Measurements from ENCODE around the gene OGDHL.
"Not testable (repeated sequence)": the region's sequence is repeated elsewhere in the genome, so short reads cannot be mapped to it uniquely, and the experiment has no call there.

The OGDHL gene
- total RNA-seq = 0 to 0.26 (median 0.06) reads per million in 9 experiments

GRCh38 chr10:49761789-49762565 lies at the start of gene OGDHL:
TSS of gene OGDHL (minus strand) at chr10:49762323. CDS start at chr10:49758592, 3,731 bp downstream.
- Mint-ChIP-seq H3K36me3 (ENCODE audit: insufficient read depth) (no peaks in the 10 kb centered on the region), H3K9me3 (no peaks in the 10 kb centered on the region), H3K27ac (no peak within 1 kb of the TSS), H3K4me3 (peak within 1 kb of the TSS; percentile 54 to 57), H3K27me3 (peaks cover 52 to 72% of the 10 kb centered on the region in 2 donors), H3K4me1 (ENCODE audit: low read depth in 2 of 2) (peaks cover 6 to 8% of the 10 kb centered on the region in 2 donors)
- ATAC-seq (replicated peaks) = peak; percentile 41
- no peak for DNase-seq

GRCh38 chr10:49803988-49804387 lies 41.9 kb upstream of the OGDHL start:
- ATAC-seq (replicated peaks) = no peak
- Mint-ChIP-seq H3K4me3 (no peak overlapping the region), H3K27me3 (peaks cover 12 to 26% of the 10 kb centered on the region in 2 donors), H3K4me1 (ENCODE audit: low read depth in 2 of 2) (no peaks in the 10 kb centered on the region), H3K27ac (no peak overlapping the region), H3K9me3 (peaks cover 4 to 7% of the 10 kb centered on the region in 2 donors), H3K36me3 (ENCODE audit: insufficient read depth) (no peaks in the 10 kb centered on the region)
- DNase-seq = no peak

- no peak for ATAC-seq (replicated peaks)
- no peak overlapping the region for H3K27ac Mint-ChIP-seq
- H3K27me3 Mint-ChIP-seq = peaks cover 6 to 34% of the 10 kb centered on the region in 2 donors
- H3K36me3 Mint-ChIP-seq (ENCODE audit: insufficient read depth) = peaks cover 3% of the 10 kb centered on the region
- H3K9me3 Mint-ChIP-seq = no peaks in the 10 kb centered on the region
- DNase-seq = no peak
- H3K4me3 Mint-ChIP-seq = no peak overlapping the region
- no peaks in the 10 kb centered on the region for H3K4me1 Mint-ChIP-seq (ENCODE audit: low read depth in 2 of 2)
Measured at GRCh38 chr10:49798275-49798674, 36.2 kb upstream of the OGDHL start.

- Mint-ChIP-seq H3K27ac (no peak overlapping the region), H3K36me3 (ENCODE audit: insufficient read depth) (no peaks in the 10 kb centered on the region), H3K4me3 (no peak overlapping the region), H3K4me1 (ENCODE audit: low read depth in 2 of 2) (no peaks in the 10 kb centered on the region), H3K27me3 (peaks cover under 1 to 11% of the 10 kb centered on the region in 2 donors), H3K9me3 (no peaks in the 10 kb centered on the region)
- no peak for ATAC-seq (replicated peaks)
- DNase-seq = no peak
Measured at GRCh38 chr10:49791100-49791499, 29.0 kb upstream of the OGDHL start.

- Mint-ChIP-seq H3K4me3 (no peak overlapping the region), H3K27ac (no peak overlapping the region), H3K4me1 (ENCODE audit: low read depth in 2 of 2) (no peaks in the 10 kb centered on the region), H3K36me3 (ENCODE audit: insufficient read depth) (no peaks in the 10 kb centered on the region), H3K9me3 (peaks cover 0 to 1% of the 10 kb centered on the region in 2 donors), H3K27me3 (peaks cover 20 to 36% of the 10 kb centered on the region in 2 donors)
- no peak for DNase-seq
- ATAC-seq (replicated peaks) = no peak
Measured at GRCh38 chr10:49784681-49785080, 22.6 kb upstream of the OGDHL start.

- Mint-ChIP-seq H3K27me3 (peaks cover 24 to 40% of the 10 kb centered on the region in 2 donors), H3K36me3 (ENCODE audit: insufficient read depth) (no peaks in the 10 kb centered on the region), H3K9me3 (peaks cover 0 to 1% of the 10 kb centered on the region in 2 donors), H3K4me3 (no peak overlapping the region), H3K4me1 (ENCODE audit: low read depth in 2 of 2) (no peaks in the 10 kb centered on the region), H3K27ac (no peak overlapping the region)
- no peak for ATAC-seq (replicated peaks)
- no peak for DNase-seq
Measured at GRCh38 chr10:49783645-49784044, 21.5 kb upstream of the OGDHL start.

GRCh38 chr10:49781247-49781646 lies 19.1 kb upstream of the OGDHL start:
- ATAC-seq (replicated peaks) (no peak), DNase-seq (no peak)
- peaks cover 4% of the 10 kb centered on the region for H3K36me3 Mint-ChIP-seq (ENCODE audit: insufficient read depth)
- peaks cover 0 to 3% of the 10 kb centered on the region in 2 donors for H3K9me3 Mint-ChIP-seq
- no peak overlapping the region for H3K27ac Mint-ChIP-seq
- no peak overlapping the region for H3K4me3 Mint-ChIP-seq
- no peaks in the 10 kb centered on the region for H3K4me1 Mint-ChIP-seq (ENCODE audit: low read depth in 2 of 2)
- H3K27me3 Mint-ChIP-seq = peaks cover 24 to 48% of the 10 kb centered on the region in 2 donors

- Mint-ChIP-seq H3K27me3 (peaks cover 11 to 28% of the 10 kb centered on the region in 2 donors), H3K4me3 (no peak overlapping the region), H3K36me3 (ENCODE audit: insufficient read depth) (peaks cover 4% of the 10 kb centered on the region), H3K4me1 (ENCODE audit: low read depth in 2 of 2) (no peaks in the 10 kb centered on the region), H3K27ac (no peak overlapping the region), H3K9me3 (peaks cover 0 to 3% of the 10 kb centered on the region in 2 donors)
- DNase-seq (no peak), ATAC-seq (replicated peaks) (no peak)
Measured at GRCh38 chr10:49778197-49778596, 16.1 kb upstream of the OGDHL start.

- ATAC-seq (replicated peaks) = no peak
- Mint-ChIP-seq H3K36me3 (ENCODE audit: insufficient read depth) (peaks cover 4% of the 10 kb centered on the region), H3K4me1 (ENCODE audit: low read depth in 2 of 2) (no peaks in the 10 kb centered on the region), H3K27ac (no peak overlapping the region), H3K27me3 (peaks cover 21 to 42% of the 10 kb centered on the region in 2 donors), H3K9me3 (peaks cover 0 to 3% of the 10 kb centered on the region in 2 donors), H3K4me3 (no peak overlapping the region)
- DNase-seq = no peak
Measured at GRCh38 chr10:49776851-49777250, 14.7 kb upstream of the OGDHL start.

- H3K4me1 Mint-ChIP-seq (ENCODE audit: low read depth in 2 of 2) = peaks cover 0 to 3% of the 10 kb centered on the region in 2 donors
- H3K27me3 Mint-ChIP-seq = peaks cover 21 to 47% of the 10 kb centered on the region in 2 donors
- H3K27ac Mint-ChIP-seq = no peak overlapping the region
- H3K4me3 Mint-ChIP-seq = no peak overlapping the region
- ATAC-seq (replicated peaks) (no peak), DNase-seq (no peak)
- H3K36me3 Mint-ChIP-seq (ENCODE audit: insufficient read depth) = peaks cover 4% of the 10 kb centered on the region
- peaks cover 0 to 2% of the 10 kb centered on the region in 2 donors for H3K9me3 Mint-ChIP-seq
Measured at GRCh38 chr10:49775014-49775413, 12.9 kb upstream of the OGDHL start.

GRCh38 chr10:49772944-49773343 lies 10.8 kb upstream of the OGDHL start:
- DNase-seq; H3K9me3 Mint-ChIP-seq; H3K36me3 Mint-ChIP-seq (ENCODE audit: insufficient read depth); H3K4me1 Mint-ChIP-seq (ENCODE audit: low read depth in 2 of 2); H3K27ac Mint-ChIP-seq; H3K4me3 Mint-ChIP-seq; ATAC-seq (replicated peaks): not testable (repeated sequence)
- peaks cover 25 to 47% of the 10 kb centered on the region in 2 donors for H3K27me3 Mint-ChIP-seq

GRCh38 chr10:49771046-49771445 lies 8.9 kb upstream of the OGDHL start:
- not testable (repeated sequence) for H3K9me3 Mint-ChIP-seq; H3K4me1 Mint-ChIP-seq (ENCODE audit: low read depth in 2 of 2); H3K4me3 Mint-ChIP-seq; H3K27ac Mint-ChIP-seq; DNase-seq; H3K36me3 Mint-ChIP-seq (ENCODE audit: insufficient read depth)
- peaks cover 43 to 66% of the 10 kb centered on the region in 2 donors for H3K27me3 Mint-ChIP-seq
- peak; percentile 45 for ATAC-seq (replicated peaks)

- Mint-ChIP-seq H3K27ac (no peak overlapping the region), H3K4me1 (ENCODE audit: low read depth in 2 of 2) (peaks cover 0 to 3% of the 10 kb centered on the region in 2 donors), H3K9me3 (no peaks in the 10 kb centered on the region), H3K36me3 (ENCODE audit: insufficient read depth) (no peaks in the 10 kb centered on the region), H3K4me3 (no peak overlapping the region), H3K27me3 (peaks cover 43 to 68% of the 10 kb centered on the region in 2 donors)
- ATAC-seq (replicated peaks) (no peak), DNase-seq (no peak)
Measured at GRCh38 chr10:49769692-49770091, 7.6 kb upstream of the OGDHL start.

GRCh38 chr10:49768731-49769130 lies 6.6 kb upstream of the OGDHL start:
- Mint-ChIP-seq H3K4me1 (ENCODE audit: low read depth in 2 of 2) (peaks cover 0 to 3% of the 10 kb centered on the region in 2 donors), H3K9me3 (no peaks in the 10 kb centered on the region), H3K27me3 (peaks cover 45 to 71% of the 10 kb centered on the region in 2 donors), H3K27ac (no peak overlapping the region), H3K36me3 (ENCODE audit: insufficient read depth) (no peaks in the 10 kb centered on the region), H3K4me3 (no peak overlapping the region)
- DNase-seq = no peak
- no peak for ATAC-seq (replicated peaks)
